Activated CD8-positive, alpha-beta T cell treated with anti-CD3 and anti-CD28 coated beads, Interleukin-2, amount 10 ng/mL, durations not matched to agents 7 days and 5 days (primary cell): ENCODE measurements around the gene AVP. TPM values are rescaled to one million over a fixed set of nuclear protein-coding genes. Genes with fewer than 3 reads are reported as not detected.
A peak's percentile ranks its signal among the peaks of the same experiment; 100 is the strongest.

ENCODE experiments used
- ATAC-seq: fragments of 150-1000 bp; cut with Tn5 transposase; one replicate; pipeline ENCODE4 v1.10.0; 2021; ENCODE audit warnings: moderate library complexity
- CTCF ChIA-PET: fragments of 350-600 bp; sonication (Branson Sonifier 250); formaldehyde crosslinking; loops from one replicate; lab custom pipeline; 2021; ENCODE audit warnings: antibody characterized with exemption; lab: Charles Lee
- POLR2A ChIA-PET: fragments of 350-600 bp; sonication (Branson Sonifier 250); formaldehyde crosslinking; loops from one replicate; lab custom pipeline; 2021; ENCODE audit warnings: antibody characterized with exemption; lab: Charles Lee
- DNase-seq: peaks from one replicate; pipeline ENCODE4 v3.0.0-alpha.2; 2020
- H3K27ac Mint-ChIP-seq: one replicate; pipeline ENCODE4 v1.8.0; 2021; ENCODE audit warnings: mild to moderate bottlenecking, mixed read lengths
- H3K27me3 Mint-ChIP-seq: one replicate; pipeline ENCODE4 v1.8.0; 2021; ENCODE audit warnings: low read depth, mixed read lengths
- H3K36me3 Mint-ChIP-seq: one replicate; pipeline ENCODE4 v1.8.0; 2021; ENCODE audit warnings: low read depth, mixed read lengths
- H3K4me1 Mint-ChIP-seq: one replicate; pipeline ENCODE4 v1.8.0; 2021; ENCODE audit warnings: low read depth, mixed read lengths
- H3K4me3 Mint-ChIP-seq: one replicate; pipeline ENCODE4 v1.8.0; 2021; ENCODE audit warnings: mild to moderate bottlenecking, mixed read lengths
- H3K9me3 Mint-ChIP-seq: one replicate; pipeline ENCODE4 v1.8.0; 2022; ENCODE audit warnings: mixed read lengths; ENCODE audit not compliant: insufficient read depth
- total RNA-seq, 2 experiments: library from RNA; stranded (reverse); gene quantifications; one replicate each; pipeline ENCODE4 v1.2.3, GENCODE V29; 2021

AVP gene
- total RNA-seq, 2 experiments from 2014 or later, result not detected

GRCh38 chr20:3106658-3107463 is 22.3 kb upstream of the AVP start:
- no peak for ATAC-seq
- no peak overlapping the region for H3K4me3 Mint-ChIP-seq
- H3K36me3 Mint-ChIP-seq, result peaks cover 3% of the 10 kb centered on the region
- ChIA-PET POLR2A (no interaction called here), CTCF (interaction anchor here (0.6 to 1.2 kb wide), 2 partner anchors 10 to 53 kb away, joined by 3 read pairs; no protein-coding TSS in a partner anchor)
- peaks cover 9% of the 10 kb centered on the region for H3K27me3 Mint-ChIP-seq
- DNase-seq, result no peak
- H3K9me3 Mint-ChIP-seq, result no peaks in the 10 kb centered on the region
- H3K4me1 Mint-ChIP-seq, result peaks cover 18% of the 10 kb centered on the region
- H3K27ac Mint-ChIP-seq, result no peak overlapping the region

- Mint-ChIP-seq H3K9me3 (no peaks in the 10 kb centered on the region), H3K36me3 (peaks cover 3% of the 10 kb centered on the region), H3K27me3 (peaks cover 9% of the 10 kb centered on the region), H3K27ac (no peak overlapping the region), H3K4me3 (no peak overlapping the region), H3K4me1 (peaks cover 20% of the 10 kb centered on the region)
- DNase-seq, result no peak
- no peak for ATAC-seq
- ChIA-PET CTCF (no interaction called here), POLR2A (no interaction called here)
Measured at GRCh38 chr20:3106185-3106584, 21.7 kb upstream of the AVP start.

- Mint-ChIP-seq H3K27ac (no peak overlapping the region), H3K36me3 (peaks cover 3% of the 10 kb centered on the region), H3K9me3 (no peaks in the 10 kb centered on the region), H3K4me1 (peaks cover 20% of the 10 kb centered on the region), H3K27me3 (peaks cover 12% of the 10 kb centered on the region), H3K4me3 (no peak overlapping the region)
- no peak for DNase-seq
- no peak for ATAC-seq
- ChIA-PET CTCF (interaction anchor here (2.3 kb wide), 1 partner anchor 9 kb away, joined by 7 read pairs; no protein-coding TSS in a partner anchor), POLR2A (no interaction called here)
Measured at GRCh38 chr20:3105256-3106137, 21.0 kb upstream of the AVP start.

GRCh38 chr20:3103369-3104032 is 19.0 kb upstream of the AVP start:
- DNase-seq (no peak), ATAC-seq (no peak)
- no peak overlapping the region for H3K4me3 Mint-ChIP-seq
- ChIA-PET CTCF (interaction anchor here (0.8 to 2.3 kb wide), 3 partner anchors 11 to 50 kb away, joined by 3 to 7 read pairs (median 4); no protein-coding TSS in a partner anchor), POLR2A (no interaction called here)
- no peaks in the 10 kb centered on the region for H3K9me3 Mint-ChIP-seq
- peaks cover 20% of the 10 kb centered on the region for H3K4me1 Mint-ChIP-seq
- peaks cover 3% of the 10 kb centered on the region for H3K36me3 Mint-ChIP-seq
- no peak overlapping the region for H3K27ac Mint-ChIP-seq
- peaks cover 12% of the 10 kb centered on the region for H3K27me3 Mint-ChIP-seq

GRCh38 chr20:3102575-3103368 is 18.2 kb upstream of the AVP start:
- Mint-ChIP-seq H3K4me3 (no peak overlapping the region), H3K27ac (no peak overlapping the region), H3K9me3 (no peaks in the 10 kb centered on the region), H3K27me3 (peaks cover 12% of the 10 kb centered on the region), H3K4me1 (peaks cover 20% of the 10 kb centered on the region), H3K36me3 (peaks cover 3% of the 10 kb centered on the region)
- ATAC-seq (no peak), DNase-seq (no peak)
- ChIA-PET POLR2A (no interaction called here), CTCF (interaction anchor here (1.3 to 2.3 kb wide), 4 partner anchors 11 to 34 kb away, joined by 6 to 7 read pairs (median 6); no protein-coding TSS in a partner anchor)

GRCh38 chr20:3101737-3102574 is 17.4 kb upstream of the AVP start:
- peaks cover under 1% of the 10 kb centered on the region for H3K36me3 Mint-ChIP-seq
- H3K9me3 Mint-ChIP-seq, result no peaks in the 10 kb centered on the region
- peaks cover 16% of the 10 kb centered on the region for H3K4me1 Mint-ChIP-seq
- ChIA-PET CTCF (interaction anchor here (0.7 to 1.9 kb wide), 6 partner anchors 11 to 214 kb away, joined by 3 to 7 read pairs (median 6); no protein-coding TSS in a partner anchor), POLR2A (no interaction called here)
- H3K4me3 Mint-ChIP-seq, result no peak overlapping the region
- peak; percentile 74 for ATAC-seq
- H3K27me3 Mint-ChIP-seq, result peaks cover 12% of the 10 kb centered on the region
- peak; percentile 77 for DNase-seq
- H3K27ac Mint-ChIP-seq, result no peak overlapping the region

DNA sequence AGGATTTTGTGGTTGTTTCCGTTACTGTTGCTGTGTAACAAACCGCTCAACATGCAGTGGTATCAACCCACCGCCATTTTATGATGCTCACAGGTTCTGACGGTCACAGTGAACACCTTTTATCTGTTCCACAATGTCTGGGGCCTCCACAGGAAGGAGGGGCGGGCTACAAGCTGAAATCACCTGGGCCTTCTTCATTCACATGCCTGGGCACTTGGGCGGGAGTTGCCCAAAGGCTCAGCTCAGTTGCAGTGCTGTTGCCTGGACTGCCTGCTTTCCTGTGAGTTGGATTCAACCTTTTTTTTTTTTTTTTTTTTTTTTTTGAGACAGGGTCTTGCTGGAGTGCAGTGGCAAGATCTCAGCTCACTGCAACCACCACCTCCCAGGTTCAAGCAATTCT is 16.7 kb upstream of the AVP start:
- H3K4me3 Mint-ChIP-seq, result no peak overlapping the region
- H3K9me3 Mint-ChIP-seq, result no peaks in the 10 kb centered on the region
- H3K36me3 Mint-ChIP-seq, result no peaks in the 10 kb centered on the region
- DNase-seq (no peak), ATAC-seq (no peak)
- peaks cover 15% of the 10 kb centered on the region for H3K4me1 Mint-ChIP-seq
- ChIA-PET POLR2A (no interaction called here), CTCF (interaction anchor here (0.7 to 1.9 kb wide), 5 partner anchors 10 to 215 kb away, joined by 3 to 7 read pairs (median 6); no protein-coding TSS in a partner anchor)
- H3K27ac Mint-ChIP-seq, result no peak overlapping the region
- peaks cover 12% of the 10 kb centered on the region for H3K27me3 Mint-ChIP-seq

DNA sequence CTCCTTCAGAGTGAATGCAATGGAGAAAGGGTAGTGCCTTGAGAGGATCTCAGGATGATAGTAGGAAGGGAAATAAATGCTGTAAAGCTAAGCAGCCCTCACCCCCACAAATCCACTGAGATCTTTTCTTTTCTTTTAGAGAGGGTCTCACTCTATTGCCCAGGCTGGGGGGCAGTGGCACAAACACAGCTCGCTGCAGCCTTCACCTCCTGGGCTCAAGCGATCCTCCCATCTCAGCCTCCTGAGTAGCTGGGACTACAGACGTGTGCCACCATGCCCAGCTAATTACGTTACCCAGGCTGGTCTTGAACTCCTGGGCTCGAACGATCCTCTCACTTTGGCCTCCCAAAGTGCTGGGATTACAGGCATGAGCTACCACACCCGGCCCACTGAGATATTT is 16.0 kb upstream of the AVP start:
- no peak overlapping the region for H3K4me3 Mint-ChIP-seq
- peaks cover 16% of the 10 kb centered on the region for H3K27me3 Mint-ChIP-seq
- POLR2A ChIA-PET, result no interaction called here
- no peaks in the 10 kb centered on the region for H3K9me3 Mint-ChIP-seq
- no peak for DNase-seq
- H3K36me3 Mint-ChIP-seq, result no peaks in the 10 kb centered on the region
- peaks cover 15% of the 10 kb centered on the region for H3K4me1 Mint-ChIP-seq
- no peak for ATAC-seq
- CTCF ChIA-PET, result interaction anchor here (1.3 to 1.9 kb wide), 3 partner anchors 23 to 216 kb away, joined by 5 to 6 read pairs (median 6); no protein-coding TSS in a partner anchor
- no peak overlapping the region for H3K27ac Mint-ChIP-seq

GRCh38 chr20:3094848-3095629 is 10.5 kb upstream of the AVP start:
- H3K36me3 Mint-ChIP-seq, result no peaks in the 10 kb centered on the region
- POLR2A ChIA-PET, result no interaction called here
- CTCF ChIA-PET, result no interaction called here
- peaks cover 22% of the 10 kb centered on the region for H3K27me3 Mint-ChIP-seq
- ATAC-seq (no peak), DNase-seq (no peak)
- no peaks in the 10 kb centered on the region for H3K9me3 Mint-ChIP-seq
- H3K4me3 Mint-ChIP-seq, result no peak overlapping the region
- H3K27ac Mint-ChIP-seq, result no peak overlapping the region
- H3K4me1 Mint-ChIP-seq, result peaks cover 22% of the 10 kb centered on the region
